Keratinocyte (primary cell): Measurements from ENCODE around the gene PTPN18.

ENCODE experiments used
- CTCF ChIP-seq, 3 experiments: IDR thresholded peaks in 1 of 3; conservative IDR thresholded peaks in 1 of 3; optimal IDR thresholded peaks in 1 of 3; 2 replicates in 2 of 3; 3 replicates in 1 of 3; pipeline versions ENCODE3 to v1.5.1; 2011; ENCODE audit warnings: low read length in 3 of 3, mild to moderate bottlenecking in 3 of 3, moderate library complexity in 2 of 3, control low read depth in 1 of 3, inconsistent platforms in 1 of 3; ENCODE audit not compliant: insufficient read depth in 2 of 3; ENCODE audit errors: extremely low read depth in 1 of 3
- EZH2 ChIP-seq: IDR thresholded peaks from one replicate; pipeline ENCODE4 v1.6.1; 2012; ENCODE audit warnings: inconsistent platforms, mild to moderate bottlenecking, low read length, moderate library complexity

DNA sequence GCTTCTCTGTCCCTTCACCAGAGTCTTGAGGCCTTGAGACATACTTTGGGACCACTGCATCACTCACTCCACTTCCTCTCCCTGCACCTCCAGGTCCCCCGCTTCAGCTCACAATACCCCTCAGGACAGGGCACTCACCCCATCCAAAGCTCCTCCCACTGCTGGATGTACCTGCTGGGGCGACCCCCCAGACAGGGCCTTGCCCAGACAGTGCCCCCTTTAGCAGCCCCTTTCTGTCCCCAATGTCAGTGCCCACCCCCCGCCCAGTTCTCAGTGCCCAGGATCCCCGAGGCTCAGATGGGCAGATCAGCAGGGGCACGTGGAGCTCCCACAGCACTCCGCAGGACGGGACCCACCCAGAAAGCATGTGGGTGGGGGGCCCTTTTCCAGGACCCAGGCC lies 37.0 kb upstream of the PTPN18 start:
- no peak for TF ChIP-seq EZH2
- no peak for TF ChIP-seq CTCF (optimal IDR thresholded peaks at IDR 0.05 in 1 of 3, IDR thresholded peaks at IDR 0.05 in 1 of 3, conservative IDR thresholded peaks at IDR 0.05 in 1 of 3; ENCODE audit: extremely low read depth in 1 of 3, insufficient read depth in 2 of 3, low read length in 3 of 3)
